ENCODE data around the gene MTO1. TPM values are rescaled to one million over a fixed set of nuclear protein-coding genes. Genes with fewer than 3 reads are reported as not detected.

MTO1 gene
- polyA plus RNA-seq, 1 of the 3 experiments (the other 2 are of a cell fraction) = 11.4 TPM

DNA sequence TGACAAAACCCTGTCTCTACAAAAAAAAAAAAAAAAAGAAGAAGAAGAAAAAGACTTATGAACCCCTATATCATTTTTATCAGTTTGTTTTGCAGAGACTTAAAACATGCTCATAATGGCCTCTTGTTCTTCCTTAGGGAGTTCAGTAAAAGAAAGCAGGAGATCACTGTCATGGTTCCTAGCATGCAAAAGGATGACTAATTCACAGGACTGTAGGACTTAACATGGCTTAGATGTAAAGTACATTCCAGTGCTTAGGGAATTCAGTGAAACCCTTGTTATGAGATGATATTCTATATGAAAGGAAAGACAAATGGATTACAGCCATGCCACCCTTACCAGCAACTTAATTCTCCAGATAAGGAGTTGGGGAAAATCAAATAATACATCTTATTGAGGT, 29.8 kb downstream of the MTO1 start:
- Histone ChIP-seq H3K9me2 (no peaks in the 10 kb centered on the region), H3K4me2 (no peak overlapping the region), H3K27me3 (ENCODE audit: insufficient read depth) (no peaks in the 10 kb centered on the region), H3K4me1 (ENCODE audit: control insufficient read depth in 1 of 2, insufficient read depth in 2 of 2, low read depth in 1 of 2, low read length in 1 of 2) (peaks cover 0 to 2% of the 10 kb centered on the region in 2 experiments; a peak in 2 of 4 replicates), H3K9me3 (peaks cover 3% of the 10 kb centered on the region; the same call in 1 of the 2 replicates), H3K27ac (ENCODE audit: low read depth in 2 of 2, low read length in 1 of 2) (no peak overlapping the region), H3K79me2 (ENCODE audit: insufficient read depth) (no peaks in the 10 kb centered on the region; the same call in 1 of the 2 replicates), H3K36me3 (replicated peaks in 1 of 2; ENCODE audit: control insufficient read depth in 1 of 2, insufficient read depth in 2 of 2, low read length in 1 of 2) (peaks cover 0 to 54% of the 10 kb centered on the region in 2 experiments), H3F3A (replicated peaks; ENCODE audit: insufficient read depth) (peaks cover 11% of the 10 kb centered on the region), H4K20me1 (ENCODE audit: insufficient read depth) (no peaks in the 10 kb centered on the region), H3K4me3 (ENCODE audit: low read depth in 2 of 2, low read length in 1 of 2) (no peak overlapping the region), H2AFZ (ENCODE audit: low read depth) (no peak overlapping the region), H3K9ac (no peak overlapping the region)
- ChIA-PET POLR2A (no interaction called here), CTCF (no interaction called here)
- no peak for DNase-seq
- TF ChIP-seq GABPA (IDR thresholded peaks at IDR 0.05; ENCODE audit: low read depth) (no peak), NRF1 (IDR thresholded peaks at IDR 0.05; ENCODE audit: low read depth, low read length) (no peak), GATA2 (CRISPR knock-in tag; IDR thresholded peaks at IDR 0.05) (no peak), EZH2phosphoT487 (IDR thresholded peaks at IDR 0.05; ENCODE audit: borderline replicate concordance, low read depth) (no peak)
- TF ChIP-seq, protein P1, sequence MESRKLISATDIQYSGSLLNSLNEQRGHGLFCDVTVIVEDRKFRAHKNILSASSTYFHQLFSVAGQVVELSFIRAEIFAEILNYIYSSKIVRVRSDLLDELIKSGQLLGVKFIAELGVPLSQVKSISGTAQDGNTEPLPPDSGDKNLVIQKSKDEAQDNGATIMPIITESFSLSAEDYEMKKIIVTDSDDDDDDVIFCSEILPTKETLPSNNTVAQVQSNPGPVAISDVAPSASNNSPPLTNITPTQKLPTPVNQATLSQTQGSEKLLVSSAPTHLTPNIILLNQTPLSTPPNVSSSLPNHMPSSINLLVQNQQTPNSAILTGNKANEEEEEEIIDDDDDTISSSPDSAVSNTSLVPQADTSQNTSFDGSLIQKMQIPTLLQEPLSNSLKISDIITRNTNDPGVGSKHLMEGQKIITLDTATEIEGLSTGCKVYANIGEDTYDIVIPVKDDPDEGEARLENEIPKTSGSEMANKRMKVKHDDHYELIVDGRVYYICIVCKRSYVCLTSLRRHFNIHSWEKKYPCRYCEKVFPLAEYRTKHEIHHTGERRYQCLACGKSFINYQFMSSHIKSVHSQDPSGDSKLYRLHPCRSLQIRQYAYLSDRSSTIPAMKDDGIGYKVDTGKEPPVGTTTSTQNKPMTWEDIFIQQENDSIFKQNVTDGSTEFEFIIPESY (IDR thresholded peaks at IDR 0.05; ENCODE audit: borderline replicate concordance, low read depth) = no peak
- TF ChIP-seq, protein P2, sequence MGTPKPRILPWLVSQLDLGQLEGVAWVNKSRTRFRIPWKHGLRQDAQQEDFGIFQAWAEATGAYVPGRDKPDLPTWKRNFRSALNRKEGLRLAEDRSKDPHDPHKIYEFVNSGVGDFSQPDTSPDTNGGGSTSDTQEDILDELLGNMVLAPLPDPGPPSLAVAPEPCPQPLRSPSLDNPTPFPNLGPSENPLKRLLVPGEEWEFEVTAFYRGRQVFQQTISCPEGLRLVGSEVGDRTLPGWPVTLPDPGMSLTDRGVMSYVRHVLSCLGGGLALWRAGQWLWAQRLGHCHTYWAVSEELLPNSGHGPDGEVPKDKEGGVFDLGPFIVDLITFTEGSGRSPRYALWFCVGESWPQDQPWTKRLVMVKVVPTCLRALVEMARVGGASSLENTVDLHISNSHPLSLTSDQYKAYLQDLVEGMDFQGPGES (IDR thresholded peaks at IDR 0.05; ENCODE audit: low read depth, low read length) = no peak

DNA sequence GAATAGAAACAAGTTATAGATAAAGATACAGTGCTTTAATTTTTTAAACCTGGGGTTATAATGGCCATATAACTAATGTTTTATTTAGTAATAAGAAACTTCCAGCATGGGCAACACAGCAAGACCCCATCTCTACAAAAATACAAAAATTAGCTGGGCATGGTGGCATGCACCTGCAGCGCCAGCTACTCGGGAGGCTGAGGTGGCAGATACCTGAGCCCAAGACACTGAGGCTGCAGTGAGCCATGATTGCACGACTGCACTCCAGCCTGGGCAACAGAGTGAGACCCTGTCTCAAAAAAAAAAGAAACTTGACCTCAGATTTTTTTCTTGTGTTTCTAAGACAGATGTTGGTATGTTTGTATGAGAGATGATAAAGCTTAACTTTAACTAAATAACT, 36.4 kb downstream of the MTO1 start:
- ChIA-PET POLR2A (interaction anchor here (0.7 to 1.1 kb wide), 2 partner anchors 10 to 16 kb away, joined by 4 to 5 read pairs; no protein-coding TSS in a partner anchor), CTCF (interaction anchor here (0.6 kb wide), 1 partner anchor 23 kb away, joined by 3 read pairs; no protein-coding TSS in a partner anchor)
- 100% methylated on average over 3 of the region's 3 CpGs for WGBS (ENCODE audit: low lambda C conversion rate)

More for the DNA sequence above, 36.4 kb downstream of the MTO1 start:
- H3K9me2 ChIP-seq = no peaks in the 10 kb centered on the region
- H2AFZ ChIP-seq (ENCODE audit: low read depth) = no peak overlapping the region
- no peak overlapping the region for H3K27ac ChIP-seq (ENCODE audit: low read depth in 2 of 2, low read length in 1 of 2)
- no peaks in the 10 kb centered on the region for H3K79me2 ChIP-seq (ENCODE audit: insufficient read depth)
- H3K4me2 ChIP-seq = no peak overlapping the region
- no peaks in the 10 kb centered on the region for H3K27me3 ChIP-seq (ENCODE audit: insufficient read depth)
- no peak overlapping the region for H3K9ac ChIP-seq
- TF ChIP-seq RXRA (IDR thresholded peaks at IDR 0.05; ENCODE audit: borderline replicate concordance, low read depth) = no peak
- no peak for TF ChIP-seq GATA2 (CRISPR knock-in tag; IDR thresholded peaks at IDR 0.05)
- no peak for TF ChIP-seq ELF1 (IDR thresholded peaks at IDR 0.05)
- TF ChIP-seq MEF2A (IDR thresholded peaks at IDR 0.05; ENCODE audit: borderline replicate concordance, low read depth) = no peak
- TF ChIP-seq NRF1 (IDR thresholded peaks at IDR 0.05; ENCODE audit: low read depth, low read length) = no peak
- no peak for TF ChIP-seq FOXJ3 (CRISPR knock-in tag; IDR thresholded peaks at IDR 0.05)
- TF ChIP-seq MXI1 (IDR thresholded peaks at IDR 0.05; ENCODE audit: low read depth, low read length) = no peak
- H3K9me3 ChIP-seq = no peaks in the 10 kb centered on the region
- peaks cover 31 to 67% of the 10 kb centered on the region in 2 experiments for H3K36me3 ChIP-seq (replicated peaks in 1 of 2; ENCODE audit: control insufficient read depth in 1 of 2, insufficient read depth in 2 of 2, low read length in 1 of 2)
- no peaks in the 10 kb centered on the region for H4K20me1 ChIP-seq (ENCODE audit: insufficient read depth)
- DNase-seq = no peak
- peaks cover 0 to 2% of the 10 kb centered on the region in 2 experiments; a peak in 2 of 4 replicates for H3K4me1 ChIP-seq (ENCODE audit: control insufficient read depth in 1 of 2, insufficient read depth in 2 of 2, low read depth in 1 of 2, low read length in 1 of 2)
- H3F3A ChIP-seq (replicated peaks; ENCODE audit: insufficient read depth) = peaks cover 3% of the 10 kb centered on the region
- no peak overlapping the region for H3K4me3 ChIP-seq (ENCODE audit: low read depth in 2 of 2, low read length in 1 of 2)
